HG03175 (cell line): ENCODE measurements around the gene CA6.
"Not testable (repeated sequence)": the region's sequence is repeated elsewhere in the genome, so short reads cannot be mapped to it uniquely, and the experiment has no call there.

ENCODE experiments used
- ATAC-seq: cut with Tn5 transposase; IDR thresholded peaks from one replicate; pipeline ENCODE4 v1.9.1; 2021; ENCODE audit warnings: mild to moderate bottlenecking, moderate library complexity; ENCODE audit not compliant: unreplicated experiment

CA6 gene

DNA sequence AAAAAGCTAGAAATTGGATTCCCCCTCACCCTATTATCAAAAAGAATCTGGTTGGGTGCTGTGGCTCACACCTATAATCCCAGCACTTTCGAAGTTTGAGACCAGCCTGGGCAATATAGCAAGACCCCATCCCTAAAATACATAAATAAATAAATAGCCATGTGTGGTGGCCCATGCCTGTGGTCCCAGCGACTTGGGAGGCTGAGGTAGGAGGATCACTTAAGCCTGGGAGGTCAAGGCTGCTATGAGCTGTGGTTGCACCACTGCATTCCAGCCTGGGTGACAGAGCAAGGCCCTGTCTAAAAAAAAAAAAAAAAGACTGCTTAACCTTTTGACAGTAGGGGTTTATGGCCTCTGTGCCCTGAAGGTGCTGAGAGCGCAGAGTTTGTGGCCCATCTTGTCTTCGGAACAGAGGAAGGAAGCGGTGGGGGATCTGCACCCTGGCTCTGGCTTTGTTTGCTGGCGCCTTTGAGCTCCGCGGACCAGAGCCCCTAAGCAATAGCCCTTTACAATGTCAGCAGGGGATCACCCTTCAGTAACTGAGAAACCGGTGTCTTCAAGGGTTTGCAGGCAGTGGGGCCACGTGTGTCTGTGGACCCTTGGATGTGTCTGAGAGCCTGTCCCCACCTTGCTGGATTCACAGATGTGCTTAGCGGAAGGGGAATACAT, 58.5 kb downstream of the CA6 start:
- ATAC-seq, result no peak

GRCh38 chr1:9004700-9005394, 59.2 kb downstream of the CA6 start:
- peak; percentile 57 for ATAC-seq

DNA sequence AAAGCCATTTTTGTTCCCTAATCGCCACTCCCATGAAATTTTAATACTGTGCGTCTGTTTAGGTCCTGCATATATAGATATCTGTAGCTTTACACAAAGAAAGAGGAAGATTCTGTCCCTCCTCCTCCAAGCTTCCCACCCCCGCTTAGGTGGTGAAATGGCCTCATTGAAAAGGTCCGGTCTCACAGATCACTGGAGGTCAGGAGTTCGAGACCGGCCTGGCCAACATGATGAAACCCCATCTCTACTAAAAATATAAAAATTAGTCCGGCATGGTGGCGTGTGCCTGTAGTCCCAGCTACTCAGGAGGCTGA, 59.7 kb downstream of the CA6 start:
- no peak for ATAC-seq

DNA sequence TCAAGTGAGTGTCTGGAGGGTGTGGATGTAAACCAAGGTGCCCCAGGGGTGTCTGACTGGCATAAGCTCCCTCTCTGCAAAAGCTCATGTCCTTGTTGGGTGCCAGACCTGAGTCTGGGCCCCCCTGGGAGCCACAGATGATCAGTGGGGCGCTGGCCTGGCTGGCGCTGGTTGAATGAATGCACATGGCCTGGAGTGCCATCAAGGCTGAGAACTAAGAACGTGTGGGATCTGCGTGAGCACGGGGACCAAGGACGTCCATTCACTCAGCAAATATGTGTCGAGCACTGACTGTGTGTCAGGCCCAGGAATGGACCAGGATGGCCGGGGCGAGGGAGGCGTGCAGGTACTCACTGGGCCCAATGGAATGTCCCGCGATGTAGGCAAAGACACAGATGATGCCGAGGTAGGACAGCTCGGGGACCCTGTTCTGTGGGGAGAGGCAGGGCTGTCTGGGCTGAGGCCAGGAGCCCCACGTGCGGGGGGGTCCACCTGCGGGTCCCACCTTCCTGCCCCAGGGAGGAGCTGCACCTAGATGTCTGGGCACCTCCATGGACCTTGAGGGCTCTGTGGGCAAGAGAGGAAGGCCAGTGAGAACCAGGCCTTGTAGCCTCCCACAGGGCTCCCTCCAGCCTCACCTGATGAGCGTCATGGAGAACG, 61.4 kb downstream of the CA6 start:
- no peak for ATAC-seq

DNA sequence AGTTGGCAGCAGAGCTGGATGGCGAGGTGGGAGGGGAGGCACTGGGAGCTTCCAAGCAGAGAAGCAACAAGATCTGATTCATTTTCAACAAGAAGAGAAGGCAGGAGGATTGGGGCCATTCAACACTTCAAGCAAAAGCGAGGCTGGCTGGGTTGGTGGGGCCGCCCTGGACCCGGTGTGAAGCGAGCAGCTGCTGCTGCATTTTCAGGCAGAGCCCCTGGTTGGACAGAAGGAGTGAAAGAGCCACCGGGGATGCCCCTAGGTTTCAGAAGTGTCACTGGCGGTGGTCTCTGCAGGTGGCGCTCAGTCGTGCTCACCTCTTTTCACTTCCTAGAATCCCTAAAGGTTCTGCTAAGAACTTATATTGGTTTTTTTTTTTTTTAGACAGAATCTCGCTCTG, 62.6 kb downstream of the CA6 start:
- no peak for ATAC-seq

DNA sequence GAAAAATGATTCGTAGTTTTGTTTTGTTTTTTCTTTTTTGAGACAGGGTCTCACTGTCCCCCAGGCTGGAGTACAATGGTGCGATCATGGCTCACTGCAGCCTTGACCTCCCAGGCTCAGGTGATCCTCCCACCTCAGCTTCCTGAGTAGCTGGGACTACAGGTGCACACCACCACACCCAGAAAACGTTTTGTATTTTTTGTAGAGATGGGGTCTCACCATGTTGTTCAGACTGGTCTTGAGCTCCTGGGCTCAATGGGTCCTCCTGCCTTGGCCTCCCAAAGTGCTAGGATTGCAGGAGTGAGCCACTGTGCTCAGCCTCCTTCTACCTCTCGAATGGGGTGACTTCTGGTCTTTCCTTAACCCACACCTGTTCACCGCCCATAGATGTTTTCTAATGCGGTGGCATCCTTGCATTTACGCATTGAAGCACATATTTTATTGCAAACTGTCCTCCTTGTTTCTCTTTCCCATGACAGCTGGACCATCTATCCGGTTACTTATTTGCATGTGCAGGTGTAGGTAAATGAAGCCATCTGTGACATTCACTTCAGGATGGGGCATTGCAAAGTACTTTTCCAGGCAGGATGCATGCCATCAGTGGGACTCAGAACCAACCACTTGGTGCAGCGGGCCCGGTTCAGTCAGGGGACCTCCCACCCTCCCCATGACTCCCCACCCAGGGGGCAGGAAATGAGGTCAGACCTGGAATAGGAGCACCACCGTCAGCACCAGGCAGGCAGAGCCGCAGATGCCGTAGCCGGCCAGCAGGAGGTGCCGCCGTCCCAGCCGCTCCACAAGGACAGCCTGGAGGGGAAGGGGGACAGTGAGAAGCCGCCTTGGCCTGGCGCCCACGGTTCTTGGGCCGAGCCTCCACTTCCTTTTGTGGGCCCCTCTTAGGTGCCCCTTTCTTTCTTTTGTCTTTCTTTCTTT, 64.0 kb downstream of the CA6 start:
- ATAC-seq, result no peak

GRCh38 chr1:9010781-9011323, 65.2 kb downstream of the CA6 start:
- ATAC-seq, result no peak

- no peak for ATAC-seq
Observed at GRCh38 chr1:9013819-9014218, 68.2 kb downstream of the CA6 start.

DNA sequence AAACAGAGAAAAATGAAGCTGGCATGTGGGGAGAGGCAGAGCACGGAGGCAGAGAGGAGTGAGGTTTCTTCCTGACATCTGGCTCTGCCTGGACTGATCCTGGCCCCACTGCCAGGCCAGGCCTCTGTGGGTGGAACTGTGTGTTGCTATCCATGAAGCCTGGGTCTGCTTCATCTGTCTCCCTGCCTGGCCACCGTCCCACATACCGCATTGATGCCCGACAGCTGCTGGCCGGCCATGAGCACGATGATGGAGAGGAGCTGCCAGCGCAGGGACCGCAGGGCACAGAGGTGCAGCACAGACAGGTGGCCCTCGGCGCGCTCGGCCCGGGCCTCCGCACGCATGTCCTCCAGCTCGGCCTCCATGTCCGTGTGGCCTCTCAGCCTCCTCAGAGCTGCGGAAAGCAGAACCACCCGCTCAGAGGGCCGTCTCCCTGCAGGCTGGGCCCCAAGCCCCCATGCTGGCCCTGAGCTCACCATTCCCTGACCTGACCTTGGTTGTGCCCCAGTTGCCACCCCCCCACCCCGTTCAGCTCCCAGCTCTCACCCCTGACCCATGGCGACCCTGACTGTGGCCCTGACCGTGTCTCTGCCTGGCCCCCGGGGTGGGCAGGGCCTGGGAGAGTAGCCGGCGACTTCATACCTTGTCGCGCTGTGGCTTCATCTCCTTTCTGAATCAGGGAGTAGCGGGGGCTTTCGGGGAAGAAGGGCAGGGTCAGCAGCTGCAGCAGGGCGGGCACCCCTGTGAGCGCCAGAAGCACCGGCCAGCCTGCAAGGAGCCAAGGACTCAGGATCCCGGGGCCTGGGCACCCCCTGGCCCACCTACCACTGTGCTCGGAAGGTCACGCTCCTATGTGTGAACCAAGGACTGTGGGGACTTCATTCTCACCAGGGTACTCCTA, 69.1 kb downstream of the CA6 start:
- ATAC-seq, result no peak

DNA sequence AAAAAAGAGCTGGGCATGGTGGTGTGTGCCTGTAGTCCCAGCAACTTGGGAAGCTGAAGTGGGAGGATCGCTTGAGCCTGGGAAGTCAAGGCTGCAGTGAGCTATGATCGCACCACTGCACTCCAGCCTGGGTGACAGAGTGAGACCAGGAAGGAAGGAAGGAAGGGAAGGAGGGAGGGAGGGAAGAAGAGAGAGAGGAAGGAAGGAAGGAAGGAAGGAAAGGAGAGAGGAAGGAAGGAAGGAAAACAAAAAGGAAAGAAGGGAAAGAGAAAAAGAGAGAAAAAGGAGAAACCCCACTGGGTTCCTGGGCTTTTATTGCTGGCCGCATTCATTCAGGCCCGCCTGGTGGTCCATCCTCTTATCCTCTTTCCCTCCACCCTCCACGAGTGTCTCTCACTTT, 70.8 kb downstream of the CA6 start:
- ATAC-seq, result no peak

- ATAC-seq, result no peak
Observed at GRCh38 chr1:9018333-9018732, 72.7 kb downstream of the CA6 start.

DNA sequence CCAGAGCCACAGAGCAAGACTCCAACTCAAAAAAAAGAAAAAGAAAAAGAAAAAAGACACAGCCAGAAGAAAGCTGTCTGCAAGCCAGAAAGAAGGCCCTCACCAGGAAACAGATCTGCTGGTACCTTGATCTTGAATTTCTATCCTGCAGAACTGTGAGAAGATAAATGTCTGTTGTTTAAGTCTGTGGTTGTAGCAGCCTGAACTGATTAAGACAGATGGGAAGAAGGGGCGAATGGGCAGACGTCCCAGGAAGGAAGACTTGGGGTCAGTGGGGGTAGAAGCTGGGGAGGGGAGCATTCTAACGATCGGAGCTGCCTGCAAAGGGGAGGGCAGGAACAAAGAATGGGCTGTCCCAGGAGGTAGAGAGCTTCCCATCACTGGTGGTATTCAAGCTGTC, 74.2 kb downstream of the CA6 start:
- no peak for ATAC-seq

GRCh38 chr1:9020305-9020704, 74.6 kb downstream of the CA6 start:
- no peak for ATAC-seq

DNA sequence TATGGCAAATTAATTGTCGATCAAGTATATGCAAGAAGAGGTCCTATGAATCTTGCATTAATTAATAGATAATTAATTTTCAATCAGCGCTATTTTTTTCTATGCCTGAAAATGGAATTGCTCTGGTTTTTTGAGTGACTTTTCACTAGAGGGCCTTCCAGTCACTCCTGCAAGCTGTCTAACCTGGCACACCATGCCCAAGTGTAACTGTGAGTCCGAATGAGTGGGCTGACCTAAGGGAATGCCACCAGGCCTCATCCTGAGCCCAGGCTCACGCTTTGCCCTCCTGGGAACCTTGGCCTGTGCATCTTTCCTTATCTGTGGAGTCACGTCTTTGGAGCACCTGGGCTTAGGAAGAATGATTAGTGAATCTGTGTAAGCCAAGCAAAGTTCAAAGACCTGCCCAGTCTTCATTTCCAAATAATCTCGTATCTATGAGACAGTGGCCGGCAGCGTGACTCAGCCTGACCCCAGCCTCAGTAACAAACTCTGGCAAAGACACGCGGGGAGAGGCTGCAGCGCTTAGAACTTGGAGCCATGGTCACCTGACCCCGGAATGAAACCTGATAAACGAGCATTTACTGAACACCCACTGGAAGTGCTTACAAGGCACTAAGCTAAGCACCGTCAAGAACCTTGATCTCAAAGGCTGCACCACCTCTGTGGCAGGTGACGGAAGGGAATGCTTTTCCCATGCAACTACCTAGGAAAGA, 76.5 kb downstream of the CA6 start:
- ATAC-seq, result not testable (repeated sequence)

- no peak for ATAC-seq
Observed at GRCh38 chr1:9022773-9023172, 77.1 kb downstream of the CA6 start.
